CD4-positive, alpha-beta T cell (primary cell): Measurements from ENCODE around the gene FBRSL1. TPM values are rescaled to one million over a fixed set of nuclear protein-coding genes. Genes with fewer than 3 reads are reported as not detected.

ENCODE experiments used
- ATAC-seq: fragments of 200-7000 bp; cut with Tn5 transposase; one replicate; pipeline ENCODE4 v1.10.0; 2022; ENCODE audit warnings: mild to moderate bottlenecking; ENCODE audit not compliant: poor library complexity
- CTCF ChIA-PET: fragments of 350-600 bp; sonication (Branson Sonifier 250); formaldehyde crosslinking; loops from one replicate; lab custom pipeline; 2021; ENCODE audit warnings: antibody characterized with exemption, inconsistent platforms; lab: Charles Lee
- POLR2A ChIA-PET: fragments of 350-600 bp; sonication (Branson Sonifier 250); formaldehyde crosslinking; loops from one replicate; lab custom pipeline; 2021; ENCODE audit warnings: antibody characterized with exemption, inconsistent platforms; lab: Charles Lee
- DNase-seq, 14 experiments: peaks; one replicate each; pipeline ENCODE4 v3.0.0-alpha.2; 2013 to 2020; ENCODE audit warnings: mixed read lengths in 2 of 14
- H3K27ac ChIP-seq, 2 donors: one replicate each; pipeline versions ENCODE4 v1.5.1 to v1.7.0; 2013; ENCODE audit warnings: low read length in 2 of 2, low read depth in 1 of 2, mild to moderate bottlenecking in 1 of 2
- H3K27me3 ChIP-seq, 2 experiments: 1 replicate in 1 of 2; 2 replicates in 1 of 2; pipeline versions ENCODE4 v1.6.1 to v1.7.0; 2013; ENCODE audit warnings: low read length in 2 of 2, control low read depth in 1 of 2, mild to moderate bottlenecking in 1 of 2, moderate library complexity in 1 of 2; ENCODE audit not compliant: insufficient read depth in 2 of 2, control insufficient read depth in 1 of 2
- H3K36me3 ChIP-seq: one replicate; pipeline ENCODE4 v1.6.1; 2013; ENCODE audit warnings: low read length, control low read depth; ENCODE audit not compliant: insufficient read depth
- H3K4me1 ChIP-seq: one replicate; pipeline ENCODE4 v1.6.1; 2013; ENCODE audit warnings: low read length, control low read depth; ENCODE audit not compliant: insufficient read depth
- H3K4me3 ChIP-seq: one replicate; pipeline ENCODE4 v1.5.1; 2013; ENCODE audit warnings: mild to moderate bottlenecking, low read length, moderate library complexity
- H3K9me3 ChIP-seq, 2 experiments: 1 replicate in 1 of 2; 2 replicates in 1 of 2; pipeline versions ENCODE4 v1.6.1 to v1.7.0; 2013; ENCODE audit warnings: low read length in 2 of 2, mild to moderate bottlenecking in 2 of 2, control low read depth in 1 of 2, moderate library complexity in 1 of 2; ENCODE audit not compliant: control insufficient read depth in 1 of 2, insufficient read depth in 1 of 2
- H3K27ac Mint-ChIP-seq: one replicate; pipeline ENCODE4 v1.8.0; 2020; ENCODE audit warnings: mixed read lengths
- H3K27me3 Mint-ChIP-seq: one replicate; pipeline ENCODE4 v1.8.0; 2021; ENCODE audit warnings: mixed read lengths
- H3K36me3 Mint-ChIP-seq: one replicate; pipeline ENCODE4 v1.8.0; 2021; ENCODE audit warnings: low read depth, mixed read lengths
- H3K4me1 Mint-ChIP-seq: one replicate; pipeline ENCODE4 v1.8.0; 2021; ENCODE audit warnings: low read depth, mixed read lengths
- H3K4me3 Mint-ChIP-seq: one replicate; pipeline ENCODE4 v1.8.0; 2020; ENCODE audit warnings: mild to moderate bottlenecking, mixed read lengths
- H3K9me3 Mint-ChIP-seq: one replicate; pipeline ENCODE4 v1.8.0; 2020; ENCODE audit warnings: mixed read lengths
- CTCF ChIP-seq: fragments of 200-600 bp; IDR thresholded peaks from one replicate; pipeline ENCODE4 v1.8.0; 2022; ENCODE audit warnings: antibody characterized with exemption, mild to moderate bottlenecking
- intact Hi-C, 2 experiments: fragments of 100-400 bp; cut with DNase I in 1 of 2; cut with micrococcal nuclease in 1 of 2; formaldehyde crosslinking; loops; one replicate each; pipeline versions ENCODE4 v1.15.1 to v1.9.0; 2023 to 2025; cut with DNase I, micrococcal nuclease
- total RNA-seq, 174 experiments: library from RNA in 2 of 174; stranded (reverse) in 2 of 174; gene quantifications; one replicate each; pipeline ENCODE4 v1.2.3 and lab custom pipeline; 2021 to 2026

The FBRSL1 gene
- total RNA-seq, 2 experiments from 2014 or later = 75.8 to 80.7 TPM

GRCh38 chr12:132458846-132459641 is 30.9 kb upstream of the FBRSL1 start:
- ATAC-seq (no peak), DNase-seq (no peak)
- POLR2A ChIA-PET = no interaction called here
- Histone ChIP-seq H3K27me3 (no peaks in the 10 kb centered on the region), H3K4me3 (no peak overlapping the region), H3K9me3 (peaks cover 0 to 3% of the 10 kb centered on the region in 2 experiments), H3K36me3 (no peaks in the 10 kb centered on the region), H3K27ac (no peak overlapping the region), H3K4me1 (peaks cover 15% of the 10 kb centered on the region)
- Mint-ChIP-seq H3K27me3 (no peaks in the 10 kb centered on the region), H3K4me1 (peaks cover 19% of the 10 kb centered on the region), H3K4me3 (no peak overlapping the region), H3K36me3 (no peaks in the 10 kb centered on the region), H3K9me3 (no peaks in the 10 kb centered on the region), H3K27ac (no peak overlapping the region)
- CTCF ChIA-PET = no interaction called here
- no peak for TF ChIP-seq CTCF
- intact Hi-C loops = no loop called here

DNA sequence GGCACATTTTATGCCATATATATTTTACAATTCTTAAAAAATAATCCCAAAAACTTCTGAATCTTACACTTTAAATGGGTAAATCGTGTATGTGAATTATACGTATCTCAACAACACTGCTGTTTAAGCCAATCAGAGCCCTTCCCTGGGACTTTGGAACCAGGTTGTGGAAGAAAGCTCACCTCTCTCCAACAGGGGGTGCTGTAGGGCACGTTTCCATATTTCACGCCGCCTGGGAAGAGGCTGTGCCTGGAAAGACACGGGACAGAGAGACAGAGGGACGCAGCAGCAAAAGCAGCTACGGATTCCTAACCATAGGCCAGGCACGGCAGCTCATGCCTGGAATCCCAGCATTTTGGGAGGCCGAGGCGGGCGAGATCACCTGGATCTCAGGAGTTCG is 29.4 kb upstream of the FBRSL1 start:
- TF ChIP-seq CTCF = peak; percentile 13
- POLR2A ChIA-PET = interaction anchor here (1.1 kb wide), 1 partner anchor 28 kb away, joined by 5 read pairs; no protein-coding TSS in a partner anchor
- ATAC-seq = no peak
- H3K36me3 ChIP-seq = no peaks in the 10 kb centered on the region
- H3K36me3 Mint-ChIP-seq = no peaks in the 10 kb centered on the region
- intact Hi-C loops = no loop called here
- H3K4me1 Mint-ChIP-seq = peaks cover 14% of the 10 kb centered on the region
- no peaks in the 10 kb centered on the region for H3K27me3 ChIP-seq
- no peaks in the 10 kb centered on the region for H3K9me3 Mint-ChIP-seq
- no peak overlapping the region for H3K27ac ChIP-seq
- CTCF ChIA-PET = no interaction called here
- DNase-seq = no peak
- H3K9me3 ChIP-seq = peaks cover 0 to 6% of the 10 kb centered on the region in 2 experiments
- H3K4me3 ChIP-seq = no peak overlapping the region
- H3K4me1 ChIP-seq = peaks cover 15% of the 10 kb centered on the region
- H3K27ac Mint-ChIP-seq = no peak overlapping the region
- H3K27me3 Mint-ChIP-seq = no peaks in the 10 kb centered on the region
- no peak overlapping the region for H3K4me3 Mint-ChIP-seq

- POLR2A ChIA-PET = interaction anchor here (0.6 to 1.1 kb wide), 2 partner anchors 27 to 133 kb away, joined by 3 to 5 read pairs; no protein-coding TSS in a partner anchor
- peaks cover 15% of the 10 kb centered on the region for H3K4me1 Mint-ChIP-seq
Observed at GRCh38 chr12:132461526-132461925, 28.4 kb upstream of the FBRSL1 start.

More at GRCh38 chr12:132461526-132461925, 28.4 kb upstream of the FBRSL1 start:
- no peaks in the 10 kb centered on the region for H3K36me3 Mint-ChIP-seq
- Histone ChIP-seq H3K27me3 (no peaks in the 10 kb centered on the region), H3K9me3 (peaks cover 0 to 6% of the 10 kb centered on the region in 2 experiments), H3K4me3 (no peak overlapping the region), H3K36me3 (no peaks in the 10 kb centered on the region), H3K27ac (no peak overlapping the region), H3K4me1 (peaks cover 15% of the 10 kb centered on the region)
- no peaks in the 10 kb centered on the region for H3K27me3 Mint-ChIP-seq
- no peak overlapping the region for H3K4me3 Mint-ChIP-seq
- CTCF ChIA-PET = no interaction called here
- no peaks in the 10 kb centered on the region for H3K9me3 Mint-ChIP-seq
- H3K27ac Mint-ChIP-seq = no peak overlapping the region
- ATAC-seq (no peak), DNase-seq (no peak)
- intact Hi-C loops = no loop called here
- TF ChIP-seq CTCF = no peak
